MG63 (cell line): ENCODE data around the gene ENOSF1. TPM values are rescaled to one million over a fixed set of nuclear protein-coding genes. Genes with fewer than 3 reads are reported as not detected.

ENCODE experiments used
- DNase-seq: peaks from one replicate; pipeline ENCODE4 v3.0.0-alpha.2; 2020
- H3K27me3 ChIP-seq: fragments of 250-450 bp; sonication (Bioruptor Pico); 2 replicates; pipeline ENCODE4 v1.5.1; 2020; ENCODE audit warnings: mild to moderate bottlenecking, moderate library complexity
- H3K36me3 ChIP-seq: fragments of 250-450 bp; sonication (Bioruptor Pico); 2 replicates; pipeline ENCODE4 v1.5.1; 2020; ENCODE audit warnings: mild to moderate bottlenecking, moderate library complexity
- H3K4me3 ChIP-seq: fragments of 250-450 bp; sonication (Bioruptor Pico); 2 replicates; pipeline ENCODE4 v1.5.1; 2020; ENCODE audit warnings: mild to moderate bottlenecking, moderate library complexity
- H3K9me3 ChIP-seq: fragments of 250-450 bp; sonication (Bioruptor Pico); 2 replicates; pipeline ENCODE4 v1.5.1; 2020; ENCODE audit warnings: mild to moderate bottlenecking, moderate library complexity
- total RNA-seq: library from RNA; depleted of rRNA; stranded (reverse); fragments of >200 nt; shearing (Covaris generic); gene quantifications from 2 replicates; pipeline ENCODE4 v1.2.3, GENCODE V29; 2014; ENCODE audit warnings: low replicate concordance

The ENOSF1 gene
- total RNA-seq, 1 experiment from 2014 or later = 7.8 TPM

DNA sequence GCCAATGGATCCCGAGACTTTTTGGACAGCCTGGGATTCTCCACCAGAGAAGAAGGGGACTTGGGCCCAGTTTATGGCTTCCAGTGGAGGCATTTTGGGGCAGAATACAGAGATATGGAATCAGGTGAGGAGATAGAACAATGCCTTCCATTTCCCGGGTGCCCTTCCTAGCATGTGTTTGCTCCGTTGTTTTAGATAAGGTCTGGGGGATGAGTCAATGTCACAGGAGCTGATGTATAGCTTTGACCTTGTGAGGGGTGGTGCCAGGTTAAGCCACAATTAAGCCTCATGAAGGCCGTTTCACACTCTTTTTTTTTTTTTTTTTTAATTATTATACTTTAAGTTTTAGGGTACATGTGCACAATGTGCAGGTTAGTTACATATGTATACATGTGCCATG, 50.2 kb downstream of the ENOSF1 start:
- H3K36me3 ChIP-seq = peaks cover 47% of the 10 kb centered on the region
- peaks cover 7% of the 10 kb centered on the region; the same call in 1 of the 2 replicates for H3K9me3 ChIP-seq
- no peaks in the 10 kb centered on the region for H3K27me3 ChIP-seq
- no peak for DNase-seq
- H3K4me3 ChIP-seq = no peak overlapping the region

DNA sequence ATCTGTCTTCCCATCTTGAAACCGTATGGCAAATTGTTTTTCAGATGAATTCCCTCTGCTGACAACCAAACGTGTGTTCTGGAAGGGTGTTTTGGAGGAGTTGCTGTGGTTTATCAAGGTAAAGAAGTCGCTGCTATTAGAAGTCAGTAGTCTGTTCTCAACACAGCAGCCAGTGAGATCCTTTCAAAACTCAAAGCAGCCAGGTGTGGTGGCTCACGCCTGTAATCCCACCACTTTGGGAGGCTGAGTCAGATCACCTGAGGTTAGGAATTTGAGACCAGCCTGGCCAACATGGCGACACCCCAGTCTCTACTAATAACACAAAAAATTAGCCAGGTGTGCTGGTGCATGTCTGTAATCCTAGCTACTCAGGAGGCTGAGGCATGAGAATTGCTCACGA, 52.8 kb downstream of the ENOSF1 start:
- Histone ChIP-seq H3K36me3 (peaks cover 39% of the 10 kb centered on the region), H3K27me3 (no peaks in the 10 kb centered on the region)
- no peak for DNase-seq

DNA sequence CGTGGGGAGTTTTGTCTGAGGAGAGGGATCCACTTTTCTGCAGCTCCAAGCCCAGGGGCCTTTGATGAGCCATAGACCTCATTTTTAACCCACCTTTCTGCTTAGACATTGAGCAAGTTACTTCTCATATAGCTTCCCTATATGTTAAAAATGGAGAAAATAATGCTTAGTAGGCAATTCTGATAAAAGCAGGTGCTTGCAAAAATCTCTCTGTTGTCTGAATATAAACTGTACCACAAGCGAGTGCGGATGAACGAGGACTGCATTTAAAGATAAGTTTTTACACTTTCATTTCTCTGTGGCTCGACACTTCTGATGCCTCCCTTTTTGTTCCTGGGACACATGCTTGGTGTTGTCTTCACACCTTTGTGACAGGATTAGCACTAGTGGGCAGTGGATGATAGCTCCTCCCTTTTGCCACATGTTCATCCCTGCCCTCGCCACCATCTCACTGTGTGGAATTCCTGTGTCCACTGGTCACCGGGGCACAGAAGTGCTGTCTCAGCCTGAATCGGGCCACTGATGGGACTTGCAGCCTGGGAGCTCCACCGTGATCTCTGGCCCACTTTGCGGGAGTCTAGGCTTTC, 53.4 kb downstream of the ENOSF1 start:
- Histone ChIP-seq H3K36me3 (peaks cover 39% of the 10 kb centered on the region), H3K9me3 (peaks cover 7% of the 10 kb centered on the region; the same call in 1 of the 2 replicates), H3K4me3 (peak overlapping the region; percentile 87), H3K27me3 (no peaks in the 10 kb centered on the region)
- DNase-seq = no peak

More for the DNA sequence above, 52.8 kb downstream of the ENOSF1 start:
- Histone ChIP-seq H3K4me3 (no peak overlapping the region), H3K9me3 (peaks cover 7% of the 10 kb centered on the region; the same call in 1 of the 2 replicates)

DNA sequence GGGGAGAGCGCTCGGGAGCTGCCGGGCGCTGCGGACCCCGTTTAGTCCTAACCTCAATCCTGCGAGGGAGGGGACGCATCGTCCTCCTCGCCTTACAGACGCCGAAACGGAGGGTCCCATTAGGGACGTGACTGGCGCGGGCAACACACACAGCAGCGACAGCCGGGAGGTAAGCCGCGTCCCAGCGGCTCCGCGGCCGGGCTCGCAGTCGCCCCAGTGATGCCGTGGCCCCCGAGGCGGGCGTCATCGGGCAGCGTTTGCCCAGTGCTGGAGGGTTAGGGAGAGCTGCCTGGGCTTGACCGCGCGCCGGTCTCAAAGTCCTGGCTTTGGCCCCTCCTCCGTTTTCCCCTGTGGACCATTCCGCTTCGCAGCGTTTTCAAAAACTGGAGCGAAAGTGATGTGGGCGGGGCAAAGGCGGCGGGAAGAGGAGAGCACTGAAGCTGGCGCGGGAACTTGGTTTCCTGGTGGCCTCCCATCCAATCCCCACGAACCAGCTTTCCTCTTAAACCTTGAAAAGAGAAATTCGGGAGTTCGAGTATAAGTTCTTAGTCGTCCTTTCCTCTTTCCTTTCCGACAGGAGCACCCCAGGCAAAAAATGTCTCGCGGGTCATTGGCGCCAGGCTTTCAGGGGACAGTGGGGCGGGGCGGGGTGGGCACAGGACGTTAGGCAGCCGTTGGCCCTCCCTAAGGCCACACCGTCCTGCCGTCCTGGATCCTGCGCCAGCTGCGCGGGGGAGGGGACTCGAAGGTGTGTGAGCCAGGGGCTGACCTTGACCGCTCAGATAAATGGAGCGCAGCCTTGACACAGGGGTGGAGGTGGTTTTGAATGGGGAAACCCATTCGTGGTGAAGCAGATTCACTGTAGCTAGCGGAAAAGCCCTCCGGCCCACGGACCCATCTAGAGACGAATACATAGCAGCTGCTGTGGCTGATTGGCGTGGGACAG, 54.2 kb downstream of the ENOSF1 start:
- no peaks in the 10 kb centered on the region for H3K27me3 ChIP-seq
- peaks cover 39% of the 10 kb centered on the region for H3K36me3 ChIP-seq
- H3K9me3 ChIP-seq = peaks cover 7% of the 10 kb centered on the region; the same call in 1 of the 2 replicates
- peak overlapping the region; percentile 87 for H3K4me3 ChIP-seq
- DNase-seq = peak; percentile 92

DNA sequence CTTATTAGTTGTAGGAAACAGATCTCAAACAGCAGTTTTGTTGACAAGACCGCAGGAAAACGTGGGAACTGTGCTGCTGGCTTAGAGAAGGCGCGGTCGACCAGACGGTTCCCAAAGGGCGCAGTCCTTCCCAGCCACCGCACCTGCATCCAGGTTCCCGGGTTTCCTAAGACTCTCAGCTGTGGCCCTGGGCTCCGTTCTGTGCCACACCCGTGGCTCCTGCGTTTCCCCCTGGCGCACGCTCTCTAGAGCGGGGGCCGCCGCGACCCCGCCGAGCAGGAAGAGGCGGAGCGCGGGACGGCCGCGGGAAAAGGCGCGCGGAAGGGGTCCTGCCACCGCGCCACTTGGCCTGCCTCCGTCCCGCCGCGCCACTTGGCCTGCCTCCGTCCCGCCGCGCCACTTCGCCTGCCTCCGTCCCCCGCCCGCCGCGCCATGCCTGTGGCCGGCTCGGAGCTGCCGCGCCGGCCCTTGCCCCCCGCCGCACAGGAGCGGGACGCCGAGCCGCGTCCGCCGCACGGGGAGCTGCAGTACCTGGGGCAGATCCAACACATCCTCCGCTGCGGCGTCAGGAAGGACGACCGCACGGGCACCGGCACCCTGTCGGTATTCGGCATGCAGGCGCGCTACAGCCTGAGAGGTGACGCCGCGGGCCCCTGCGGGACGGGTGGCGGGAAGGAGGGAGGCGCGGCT, 55.0 kb downstream of the ENOSF1 start, which contains the start of gene TYMS:
TYMS (plus strand) TSS at position 343 of the 690 bp plus-strand sequence; CDS start at position 433, 90 bp downstream.
- Histone ChIP-seq H3K4me3 (peak within 1 kb of the TSS; percentile 87), H3K27me3 (no peaks in the 10 kb centered on the region), H3K9me3 (peaks cover 7% of the 10 kb centered on the region; the same call in 1 of the 2 replicates), H3K36me3 (peaks cover 39% of the 10 kb centered on the region)
- DNase-seq = peak; percentile 77

DNA sequence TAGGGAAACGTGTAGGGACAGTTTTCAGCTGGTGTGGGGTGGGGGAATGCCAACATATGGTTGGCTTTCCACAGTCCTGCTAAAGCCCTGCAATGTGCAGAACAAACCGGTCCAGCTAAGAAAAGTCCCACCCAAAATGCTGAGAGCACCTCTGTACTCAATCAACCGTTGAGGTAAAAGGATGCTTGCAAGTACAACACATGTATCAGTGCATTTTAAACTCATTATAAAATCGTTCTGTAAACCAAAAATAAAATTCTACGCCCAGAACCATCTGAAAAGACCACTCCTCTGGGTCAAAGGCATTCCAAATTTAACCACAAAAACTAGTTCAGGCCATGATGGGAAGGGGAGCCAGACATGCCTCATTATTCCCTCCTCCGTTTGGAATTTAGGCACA, 57.0 kb downstream of the ENOSF1 start:
- H3K36me3 ChIP-seq = peaks cover 21% of the 10 kb centered on the region
- DNase-seq = no peak
- no peaks in the 10 kb centered on the region for H3K27me3 ChIP-seq
- H3K4me3 ChIP-seq = no peak overlapping the region
- 0 out of 2 replicates have a peak, but pooled peaks cover 2% of the 10 kb centered on the region for H3K9me3 ChIP-seq

DNA sequence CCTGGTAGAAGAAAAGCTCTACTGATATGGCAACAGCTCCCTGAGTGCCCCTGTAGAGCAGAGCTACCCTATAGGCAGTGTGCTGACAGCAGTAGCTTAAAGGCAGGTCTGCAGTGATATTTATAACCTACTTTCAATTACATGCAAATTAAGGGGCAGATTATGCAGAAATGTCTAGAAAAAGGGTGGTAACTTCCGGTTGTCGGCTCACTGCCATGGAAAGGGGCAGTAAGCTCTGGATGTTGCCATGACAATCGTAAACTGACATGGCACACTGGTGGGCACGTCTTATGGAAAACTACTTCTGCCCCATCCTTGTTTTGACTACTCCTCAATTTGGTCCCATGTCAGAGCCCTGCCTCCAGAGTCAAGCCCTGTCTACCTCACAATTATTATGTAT, 57.8 kb downstream of the ENOSF1 start:
- Histone ChIP-seq H3K27me3 (no peaks in the 10 kb centered on the region), H3K4me3 (no peak overlapping the region), H3K36me3 (peaks cover 12% of the 10 kb centered on the region), H3K9me3 (0 out of 2 replicates have a peak, but pooled peaks cover 2% of the 10 kb centered on the region)
- no peak for DNase-seq

DNA sequence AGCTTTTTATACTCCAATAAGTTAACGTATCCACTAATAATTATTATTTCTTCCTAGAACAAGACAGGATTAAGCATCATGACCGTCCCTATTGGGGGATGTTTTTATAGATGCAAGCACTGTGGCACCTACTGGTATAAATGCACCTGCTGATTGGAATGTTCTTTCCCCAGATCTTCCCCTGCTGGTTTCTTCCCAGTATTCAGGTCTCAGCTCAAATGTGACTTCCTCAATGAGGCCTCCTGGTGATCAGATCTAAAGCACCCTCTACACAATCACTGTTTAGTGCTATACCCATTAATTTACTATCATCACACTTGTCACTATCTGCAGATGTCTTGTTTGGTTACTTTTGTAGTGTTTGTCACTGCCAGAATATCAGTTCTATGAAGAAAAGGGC, 58.9 kb downstream of the ENOSF1 start:
- H3K4me3 ChIP-seq = no peak overlapping the region
- DNase-seq = no peak
- H3K36me3 ChIP-seq = peaks cover 1% of the 10 kb centered on the region
- no peaks in the 10 kb centered on the region for H3K9me3 ChIP-seq
- H3K27me3 ChIP-seq = no peaks in the 10 kb centered on the region

DNA sequence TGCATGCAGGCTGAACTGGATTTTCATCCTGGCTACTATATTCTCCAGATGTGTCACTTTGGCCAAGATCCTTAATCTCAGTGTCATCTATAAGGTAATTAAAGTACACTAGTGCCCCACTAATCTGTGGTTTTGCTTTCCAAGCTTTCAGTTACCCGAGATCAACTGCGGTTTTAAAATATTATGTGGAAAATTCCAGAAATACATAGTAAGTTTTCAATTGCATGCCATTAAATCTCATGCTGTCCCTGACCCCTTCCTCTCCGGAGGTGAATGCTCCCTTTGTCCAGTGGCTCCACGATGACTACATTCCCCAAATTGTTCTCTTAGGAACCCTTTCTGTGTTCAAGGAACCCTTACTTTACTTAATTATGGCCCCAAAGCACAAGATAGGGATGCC, 60.3 kb downstream of the ENOSF1 start:
- no peak for DNase-seq
- H3K4me3 ChIP-seq = no peak overlapping the region
- no peaks in the 10 kb centered on the region for H3K36me3 ChIP-seq
- no peaks in the 10 kb centered on the region for H3K9me3 ChIP-seq
- H3K27me3 ChIP-seq = no peaks in the 10 kb centered on the region

DNA sequence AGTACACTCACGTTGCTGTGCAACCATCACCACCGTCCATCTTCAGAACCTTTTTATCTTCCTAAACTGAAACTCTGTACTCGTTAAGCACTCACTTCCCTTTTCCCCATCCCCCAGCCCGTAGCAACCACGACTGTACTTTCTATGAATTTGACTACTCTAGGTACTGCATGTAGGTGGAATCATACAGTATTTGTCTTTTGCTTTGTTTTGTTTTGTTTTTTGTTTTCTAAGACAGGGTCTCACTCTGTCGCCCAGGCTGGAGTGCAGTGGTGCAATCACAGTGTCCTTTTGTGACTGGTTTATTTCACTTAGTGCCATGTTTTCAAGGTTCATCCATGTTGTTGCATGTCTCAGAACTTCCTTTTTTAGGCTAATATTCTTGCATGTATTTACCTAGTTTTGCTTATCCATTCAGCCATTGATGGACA, 62.0 kb downstream of the ENOSF1 start:
- no peak for DNase-seq

DNA sequence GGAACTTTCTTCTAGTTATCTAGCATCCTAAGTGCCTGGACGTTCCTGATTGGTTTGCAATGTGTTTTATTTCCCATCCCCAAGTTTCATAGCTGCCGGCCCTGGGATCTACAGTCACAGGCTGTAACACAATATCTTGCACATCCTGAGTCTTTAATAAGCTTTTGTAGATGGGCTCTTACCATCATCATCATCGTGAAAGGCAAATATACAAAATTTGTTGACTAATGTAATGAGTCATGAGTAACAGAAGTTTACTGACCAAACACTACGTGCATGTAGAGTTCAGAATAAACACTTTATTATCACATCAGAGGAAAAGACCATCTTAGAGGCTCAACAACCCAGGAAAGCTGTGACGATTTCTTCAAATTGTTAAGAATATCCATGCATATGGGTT, 63.1 kb downstream of the ENOSF1 start:
- Histone ChIP-seq H3K36me3 (no peaks in the 10 kb centered on the region), H3K27me3 (no peaks in the 10 kb centered on the region), H3K9me3 (no peaks in the 10 kb centered on the region), H3K4me3 (no peak overlapping the region)
- DNase-seq = peak; percentile 9

More for the DNA sequence above, 62.0 kb downstream of the ENOSF1 start:
- H3K36me3 ChIP-seq = no peaks in the 10 kb centered on the region
- no peak overlapping the region for H3K4me3 ChIP-seq
- H3K27me3 ChIP-seq = no peaks in the 10 kb centered on the region
- no peaks in the 10 kb centered on the region for H3K9me3 ChIP-seq

DNA sequence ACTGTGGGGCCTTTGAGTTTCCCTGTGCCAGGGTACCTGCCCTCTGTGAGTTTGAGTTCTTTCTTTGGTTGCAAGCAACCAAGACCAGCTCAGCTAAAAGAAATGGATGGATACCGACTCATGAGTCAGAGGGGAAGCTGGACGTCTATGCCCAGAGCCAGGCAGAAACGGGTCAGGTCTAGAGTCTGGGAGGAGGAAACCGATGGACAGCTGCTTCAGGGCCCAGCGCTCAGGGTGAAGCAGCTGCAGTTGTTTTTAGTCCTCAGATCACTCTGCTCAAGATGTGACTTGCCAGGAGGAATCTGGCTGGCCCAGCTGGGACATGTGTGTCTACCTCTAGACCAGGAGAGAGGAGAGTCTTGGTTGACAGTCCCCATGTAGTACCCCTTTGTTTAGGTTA, 65.1 kb downstream of the ENOSF1 start:
- H3K9me3 ChIP-seq = no peaks in the 10 kb centered on the region
- H3K36me3 ChIP-seq = no peaks in the 10 kb centered on the region
- H3K4me3 ChIP-seq = no peak overlapping the region
- no peak for DNase-seq
- no peaks in the 10 kb centered on the region for H3K27me3 ChIP-seq

DNA sequence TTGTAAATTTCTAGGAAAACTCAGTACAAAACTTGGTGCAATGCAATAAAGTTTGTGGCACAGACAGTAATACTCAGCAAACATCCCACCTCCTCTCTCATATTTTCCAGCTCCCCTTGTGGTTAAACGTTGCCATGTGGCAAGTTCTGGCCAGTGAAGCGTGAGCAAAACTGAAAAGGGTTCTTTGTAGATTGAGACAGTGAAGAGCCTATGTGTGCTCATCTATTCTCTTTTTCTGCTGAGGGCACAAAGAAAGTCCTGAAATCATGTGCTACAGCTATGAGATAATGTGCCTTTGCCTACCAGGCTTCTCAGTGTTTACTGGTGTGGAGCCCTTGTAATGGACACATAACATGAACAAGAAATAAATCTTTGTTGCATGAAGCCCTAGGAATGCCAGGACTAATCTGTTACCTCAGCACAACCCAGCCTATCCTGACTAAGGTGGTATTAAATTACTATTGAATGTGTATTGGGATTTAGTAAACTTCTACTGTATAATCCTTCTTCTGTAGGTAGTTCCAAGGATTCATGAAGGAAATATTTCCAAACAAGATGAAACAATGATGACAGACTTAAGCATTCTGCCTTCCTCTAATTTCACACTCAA, 67.9 kb downstream of the ENOSF1 start:
- DNase-seq = no peak
- Histone ChIP-seq H3K9me3 (no peaks in the 10 kb centered on the region), H3K36me3 (no peaks in the 10 kb centered on the region), H3K4me3 (no peak overlapping the region), H3K27me3 (no peaks in the 10 kb centered on the region)

DNA sequence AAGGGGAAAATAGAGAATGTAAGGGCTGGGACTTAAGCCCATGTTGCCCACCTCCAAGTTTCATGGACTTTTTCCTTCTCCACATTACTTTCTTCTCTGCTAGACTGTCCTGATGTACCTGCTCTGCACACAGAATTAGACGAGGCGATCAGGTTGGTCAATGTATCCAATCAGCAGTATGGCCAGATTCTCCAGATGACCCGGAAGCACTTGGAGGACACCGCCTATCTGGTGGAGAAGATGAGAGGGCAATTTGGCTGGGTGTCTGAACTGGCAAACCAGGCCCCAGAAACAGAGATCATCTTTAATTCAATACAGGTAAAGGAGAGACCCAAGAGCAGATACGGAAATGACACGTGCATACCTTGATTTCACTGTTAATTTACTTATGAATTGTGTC, 71.2 kb downstream of the ENOSF1 start:
- Histone ChIP-seq H3K9me3 (no peaks in the 10 kb centered on the region), H3K36me3 (no peaks in the 10 kb centered on the region), H3K4me3 (no peak overlapping the region), H3K27me3 (no peaks in the 10 kb centered on the region)
- no peak for DNase-seq

DNA sequence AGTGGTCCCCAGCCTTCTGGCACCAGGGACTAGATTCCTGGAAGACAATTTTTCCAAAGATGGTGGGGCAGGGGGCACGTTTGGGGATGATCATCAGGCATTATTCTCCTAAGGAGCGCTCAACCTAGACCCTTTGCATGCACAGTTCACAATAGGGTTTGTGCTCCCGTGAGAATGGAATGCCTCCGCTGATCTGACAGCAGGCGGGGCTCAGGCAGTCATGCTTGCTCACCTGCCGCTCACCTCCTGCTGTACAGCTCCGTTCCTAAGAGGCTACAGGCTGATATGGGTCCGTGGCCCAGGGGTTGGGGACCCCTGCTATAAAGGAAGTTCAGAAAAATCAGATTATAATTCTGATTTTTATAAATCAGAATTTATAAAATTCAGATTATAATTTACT, 77.3 kb downstream of the ENOSF1 start:
- H3K9me3 ChIP-seq = no peaks in the 10 kb centered on the region
- H3K27me3 ChIP-seq = no peaks in the 10 kb centered on the region
- no peaks in the 10 kb centered on the region for H3K36me3 ChIP-seq
- no peak for DNase-seq
- H3K4me3 ChIP-seq = no peak overlapping the region

DNA sequence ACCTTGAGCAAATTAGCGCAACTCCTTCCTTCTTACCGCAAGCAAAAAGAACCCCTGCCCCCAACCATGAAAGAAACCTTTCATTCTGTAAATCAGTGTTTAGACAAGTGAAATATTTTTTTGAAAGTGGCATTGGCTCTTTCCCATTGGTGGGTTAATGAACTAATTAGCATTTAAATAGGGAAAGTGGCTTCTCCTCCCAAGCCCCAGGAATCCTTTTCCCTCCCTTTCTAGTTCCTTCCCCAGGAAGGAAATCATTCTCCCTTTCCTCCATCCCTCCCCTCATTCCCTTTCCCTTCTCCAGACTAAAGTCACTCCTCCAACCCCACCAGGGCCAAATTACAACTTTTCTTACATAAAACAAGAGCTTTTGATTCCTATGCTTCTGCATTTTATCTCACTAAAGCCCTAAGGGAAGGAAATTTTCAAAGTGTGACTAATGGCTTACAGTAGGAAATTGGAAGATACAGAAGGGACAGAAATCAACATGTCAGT, 77.8 kb downstream of the ENOSF1 start:
- no peak overlapping the region for H3K4me3 ChIP-seq
- no peaks in the 10 kb centered on the region for H3K36me3 ChIP-seq
- no peaks in the 10 kb centered on the region for H3K27me3 ChIP-seq
- no peak for DNase-seq
- no peaks in the 10 kb centered on the region for H3K9me3 ChIP-seq
